ENCODE measurements around the gene ACTG1.

Gene ACTG1

GRCh38 chr17:81540676-81541027 is 28.1 kb upstream of the ACTG1 start:
- H3K4me3 ChIP-seq (ENCODE audit: low read length) = no peak overlapping the region
- H2AFZ ChIP-seq (ENCODE audit: low read depth, low read length) = no peak overlapping the region
- no peaks in the 10 kb centered on the region for H3K27me3 ChIP-seq (ENCODE audit: insufficient read depth, low read length)
- peaks cover 4% of the 10 kb centered on the region for H3K4me1 ChIP-seq (ENCODE audit: insufficient read depth, low read length)
- H3K9me3 ChIP-seq (ENCODE audit: low read length) = no peaks in the 10 kb centered on the region
- peaks cover 41% of the 10 kb centered on the region for H3K36me3 ChIP-seq (ENCODE audit: insufficient read depth, low read length)

GRCh38 chr17:81539961-81540675 is 27.5 kb upstream of the ACTG1 start:
- no peak overlapping the region for H3K4me3 ChIP-seq (ENCODE audit: low read length)
- no peaks in the 10 kb centered on the region for H3K9me3 ChIP-seq (ENCODE audit: low read length)

GRCh38 chr17:81539571-81539900 is 26.9 kb upstream of the ACTG1 start:
- Histone ChIP-seq H3K4me3 (ENCODE audit: low read length) (no peak overlapping the region), H2AFZ (ENCODE audit: low read depth, low read length) (no peak overlapping the region), H3K9me3 (ENCODE audit: low read length) (no peaks in the 10 kb centered on the region), H3K4me1 (ENCODE audit: insufficient read depth, low read length) (peaks cover 4% of the 10 kb centered on the region), H3K36me3 (ENCODE audit: insufficient read depth, low read length) (peaks cover 33% of the 10 kb centered on the region), H3K27me3 (ENCODE audit: insufficient read depth, low read length) (no peaks in the 10 kb centered on the region)

More at GRCh38 chr17:81539961-81540675, 27.5 kb upstream of the ACTG1 start:
- Histone ChIP-seq H3K4me1 (ENCODE audit: insufficient read depth, low read length) (peaks cover 4% of the 10 kb centered on the region), H2AFZ (ENCODE audit: low read depth, low read length) (no peak overlapping the region), H3K27me3 (ENCODE audit: insufficient read depth, low read length) (no peaks in the 10 kb centered on the region), H3K36me3 (ENCODE audit: insufficient read depth, low read length) (peaks cover 36% of the 10 kb centered on the region)

GRCh38 chr17:81538651-81539570 is 26.3 kb upstream of the ACTG1 start:
- Histone ChIP-seq H2AFZ (ENCODE audit: low read depth, low read length) (no peak overlapping the region), H3K9me3 (ENCODE audit: low read length) (no peaks in the 10 kb centered on the region), H3K4me3 (ENCODE audit: low read length) (no peak overlapping the region), H3K36me3 (ENCODE audit: insufficient read depth, low read length) (peaks cover 28% of the 10 kb centered on the region), H3K4me1 (ENCODE audit: insufficient read depth, low read length) (peaks cover 4% of the 10 kb centered on the region), H3K27me3 (ENCODE audit: insufficient read depth, low read length) (no peaks in the 10 kb centered on the region)

- H2AFZ ChIP-seq (ENCODE audit: low read depth, low read length) = no peak overlapping the region
- H3K4me3 ChIP-seq (ENCODE audit: low read length) = no peak overlapping the region
- peaks cover 4% of the 10 kb centered on the region for H3K4me1 ChIP-seq (ENCODE audit: insufficient read depth, low read length)
- no peaks in the 10 kb centered on the region for H3K27me3 ChIP-seq (ENCODE audit: insufficient read depth, low read length)
- H3K9me3 ChIP-seq (ENCODE audit: low read length) = no peaks in the 10 kb centered on the region
- H3K36me3 ChIP-seq (ENCODE audit: insufficient read depth, low read length) = peaks cover 21% of the 10 kb centered on the region
Observed at GRCh38 chr17:81537856-81538555, 25.4 kb upstream of the ACTG1 start.

GRCh38 chr17:81537343-81537855 is 24.8 kb upstream of the ACTG1 start:
- peaks cover 2% of the 10 kb centered on the region for H3K9me3 ChIP-seq (ENCODE audit: low read length)
- no peak overlapping the region for H2AFZ ChIP-seq (ENCODE audit: low read depth, low read length)
- peaks cover 15% of the 10 kb centered on the region for H3K36me3 ChIP-seq (ENCODE audit: insufficient read depth, low read length)
- peaks cover 4% of the 10 kb centered on the region for H3K4me1 ChIP-seq (ENCODE audit: insufficient read depth, low read length)
- H3K4me3 ChIP-seq (ENCODE audit: low read length) = no peak overlapping the region
- H3K27me3 ChIP-seq (ENCODE audit: insufficient read depth, low read length) = no peaks in the 10 kb centered on the region

- Histone ChIP-seq H3K27me3 (ENCODE audit: insufficient read depth, low read length) (no peaks in the 10 kb centered on the region), H3K4me3 (ENCODE audit: low read length) (no peak overlapping the region), H3K36me3 (ENCODE audit: insufficient read depth, low read length) (peaks cover 14% of the 10 kb centered on the region), H2AFZ (ENCODE audit: low read depth, low read length) (no peak overlapping the region), H3K4me1 (ENCODE audit: insufficient read depth, low read length) (peaks cover 4% of the 10 kb centered on the region), H3K9me3 (ENCODE audit: low read length) (peaks cover 3% of the 10 kb centered on the region)
Observed at GRCh38 chr17:81536299-81537290, 24.0 kb upstream of the ACTG1 start.

- Histone ChIP-seq H2AFZ (ENCODE audit: low read depth, low read length) (no peak overlapping the region), H3K4me1 (ENCODE audit: insufficient read depth, low read length) (peaks cover 4% of the 10 kb centered on the region), H3K36me3 (ENCODE audit: insufficient read depth, low read length) (peaks cover 7% of the 10 kb centered on the region), H3K4me3 (ENCODE audit: low read length) (no peak overlapping the region), H3K27me3 (ENCODE audit: insufficient read depth, low read length) (no peaks in the 10 kb centered on the region), H3K9me3 (ENCODE audit: low read length) (peaks cover 3% of the 10 kb centered on the region)
Observed at GRCh38 chr17:81535480-81536298, 23.1 kb upstream of the ACTG1 start.

- no peak overlapping the region for H2AFZ ChIP-seq (ENCODE audit: low read depth, low read length)
- peaks cover 3% of the 10 kb centered on the region for H3K9me3 ChIP-seq (ENCODE audit: low read length)
- no peaks in the 10 kb centered on the region for H3K27me3 ChIP-seq (ENCODE audit: insufficient read depth, low read length)
- peaks cover 4% of the 10 kb centered on the region for H3K4me1 ChIP-seq (ENCODE audit: insufficient read depth, low read length)
- H3K4me3 ChIP-seq (ENCODE audit: low read length) = no peak overlapping the region
- H3K36me3 ChIP-seq (ENCODE audit: insufficient read depth, low read length) = peaks cover 5% of the 10 kb centered on the region
Observed at GRCh38 chr17:81535007-81535328, 22.4 kb upstream of the ACTG1 start.

GRCh38 chr17:81534157-81535006 is 21.8 kb upstream of the ACTG1 start:
- no peaks in the 10 kb centered on the region for H3K36me3 ChIP-seq (ENCODE audit: insufficient read depth, low read length)
- no peak overlapping the region for H2AFZ ChIP-seq (ENCODE audit: low read depth, low read length)
- no peak overlapping the region for H3K4me3 ChIP-seq (ENCODE audit: low read length)
- peaks cover 3% of the 10 kb centered on the region for H3K9me3 ChIP-seq (ENCODE audit: low read length)
- no peaks in the 10 kb centered on the region for H3K27me3 ChIP-seq (ENCODE audit: insufficient read depth, low read length)
- H3K4me1 ChIP-seq (ENCODE audit: insufficient read depth, low read length) = peaks cover 4% of the 10 kb centered on the region
